Stimulated activated CD8-positive, alpha-beta memory T cell treated with anti-CD3 and anti-CD28 coated beads, Interleukin-7, amount 100 ng/mL, for 1 hour (primary cell): Measurements from ENCODE around the gene EPHA1.

Experiments used
- DNase-seq, 2 donors: peaks; one replicate each; pipeline ENCODE4 v3.0.0-alpha.2; 2020; ENCODE audit warnings: low read depth in 2 of 2

The EPHA1 gene

GRCh38 chr7:143389316-143390103 lies 19.1 kb downstream of the EPHA1 start:
- no peak for DNase-seq

GRCh38 chr7:143388491-143389101 lies 20.1 kb downstream of the EPHA1 start:
- no peak for DNase-seq

GRCh38 chr7:143388051-143388450 lies 20.6 kb downstream of the EPHA1 start:
- no peak for DNase-seq

DNA sequence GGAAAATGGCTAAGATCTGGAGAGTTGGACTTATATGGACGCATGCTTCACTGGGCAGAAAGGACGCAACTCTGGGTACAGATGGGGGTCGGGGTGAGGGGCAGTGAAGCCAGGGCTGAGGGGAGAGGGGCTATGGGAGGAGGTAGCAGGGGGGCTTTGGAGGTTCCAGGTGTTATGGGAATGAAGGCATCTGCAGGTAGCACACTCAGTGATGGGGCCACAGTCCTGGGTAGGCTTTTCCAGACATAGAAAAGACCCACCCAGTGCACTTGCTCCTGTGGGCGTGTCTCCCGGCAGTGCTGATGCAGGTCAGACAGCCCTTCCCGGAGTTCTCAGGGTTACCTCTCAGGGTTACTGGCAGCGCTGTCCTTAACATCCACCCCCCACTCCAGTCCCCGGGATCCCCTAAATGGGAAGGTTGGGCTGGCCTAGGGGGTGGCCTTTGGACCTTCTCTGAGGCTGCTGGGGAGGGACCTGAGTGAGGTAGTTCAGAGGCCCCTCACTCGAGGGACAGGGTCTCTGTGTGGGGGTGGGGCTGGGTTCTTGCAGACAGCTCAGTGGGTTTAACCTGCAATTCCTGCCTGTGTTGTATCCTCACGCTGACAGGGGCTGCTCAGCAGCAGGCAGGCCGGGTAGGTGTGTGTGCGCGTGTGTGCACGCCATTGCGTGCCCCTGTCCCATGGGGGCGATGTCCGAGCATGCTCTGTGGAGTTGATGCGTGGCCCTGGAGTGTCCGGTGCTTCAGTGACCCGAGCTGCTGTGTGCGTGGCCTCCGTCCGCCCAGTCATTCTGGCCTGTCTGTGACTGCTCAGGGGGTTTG lies 21.3 kb downstream of the EPHA1 start:
- DNase-seq: no peak

DNA sequence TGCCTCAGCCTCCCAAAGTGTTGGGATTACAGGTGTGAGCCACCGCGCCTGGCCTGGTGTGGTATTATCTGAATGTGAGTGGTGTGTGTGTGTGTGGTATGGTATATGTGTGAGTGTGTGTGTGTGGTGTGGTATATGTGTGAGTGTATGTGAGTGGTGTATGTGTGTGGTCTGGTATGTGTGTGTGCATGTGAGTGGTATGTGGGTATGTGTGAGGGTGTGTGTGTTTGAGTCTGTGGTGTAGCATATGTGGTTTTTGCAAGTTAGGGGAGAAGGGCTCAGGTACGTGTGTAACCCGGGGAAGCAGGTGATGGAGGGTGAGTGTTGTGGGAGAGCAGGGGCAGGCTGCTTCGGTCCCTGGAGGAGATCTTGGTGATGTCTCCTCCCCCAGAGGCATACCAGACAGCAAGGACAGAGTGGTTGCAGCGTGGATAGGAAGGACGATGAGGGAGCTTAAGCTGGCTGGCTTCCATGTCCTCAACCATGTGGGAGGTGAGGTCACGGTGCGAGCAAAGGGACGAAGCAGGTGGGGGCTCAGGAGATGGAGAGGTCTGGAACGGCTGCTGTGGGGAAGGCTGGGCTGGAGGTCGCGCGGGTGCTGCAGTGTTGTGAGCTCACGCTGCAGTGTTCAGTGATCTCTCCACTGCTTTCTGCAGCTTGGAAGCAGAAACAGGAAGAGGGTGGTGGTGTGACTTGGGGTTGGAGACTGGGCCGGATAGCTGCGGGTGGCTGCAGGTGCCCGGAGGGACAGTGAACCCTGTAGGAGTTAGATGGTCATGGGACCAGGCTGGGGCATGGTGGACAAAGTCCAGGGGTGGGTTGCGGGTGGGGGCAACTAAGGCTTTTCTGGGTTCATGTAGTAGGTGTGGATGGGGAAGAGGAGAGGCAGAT lies 22.5 kb downstream of the EPHA1 start:
- DNase-seq: no peak

DNA sequence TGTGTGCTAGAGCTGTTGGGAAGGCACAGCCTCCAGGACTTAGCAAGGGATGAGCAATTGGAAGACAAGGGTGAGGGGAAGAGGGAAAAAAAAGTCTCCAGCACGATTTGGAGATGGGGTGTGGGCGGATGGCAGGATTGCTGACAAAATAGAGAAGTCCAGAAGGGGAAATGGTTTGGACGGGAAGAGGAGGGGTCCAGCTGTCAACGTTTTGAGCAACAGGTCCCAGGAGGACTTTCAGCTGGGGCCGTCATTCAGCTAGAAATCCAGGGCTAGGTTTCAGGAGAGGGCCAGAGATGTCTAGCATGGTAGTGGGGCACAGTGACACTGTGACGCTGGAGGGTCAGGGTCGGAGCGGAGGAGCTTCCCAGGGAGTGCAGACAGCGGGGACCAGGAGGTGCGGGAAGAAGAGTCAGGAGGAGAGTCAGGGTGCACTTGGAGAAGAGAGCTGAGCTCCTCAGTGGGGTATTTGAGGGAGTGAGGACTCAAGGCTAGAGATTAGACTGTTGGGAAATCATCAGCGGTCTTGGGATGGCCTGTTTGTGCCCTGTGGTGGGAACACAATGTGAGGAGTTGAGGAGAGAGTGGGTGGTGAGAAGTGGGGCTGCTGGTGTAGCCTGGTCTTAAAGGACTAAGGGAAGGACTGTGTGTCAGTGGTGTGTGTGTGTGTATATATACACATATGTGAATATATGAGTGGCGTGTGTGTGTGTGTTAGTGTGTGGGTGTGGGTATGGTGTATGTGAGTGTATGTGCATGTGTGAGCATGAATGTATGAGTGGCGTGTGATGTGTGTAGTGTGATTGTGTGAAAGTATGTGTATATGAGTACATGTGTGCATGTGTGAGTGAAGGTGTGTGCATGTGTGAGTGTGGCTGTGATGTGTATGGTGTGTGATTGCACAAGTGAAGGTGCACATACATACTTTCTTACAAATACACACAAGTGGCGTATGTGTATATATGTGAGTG lies 23.7 kb downstream of the EPHA1 start:
- DNase-seq: no peak

- DNase-seq: no peak
Observed at GRCh38 chr7:143384148-143384547, 24.5 kb downstream of the EPHA1 start.

- DNase-seq: no peak
Observed at GRCh38 chr7:143383642-143383957, 25.1 kb downstream of the EPHA1 start.

- no peak for DNase-seq
Observed at GRCh38 chr7:143382791-143383641, 25.6 kb downstream of the EPHA1 start.

DNA sequence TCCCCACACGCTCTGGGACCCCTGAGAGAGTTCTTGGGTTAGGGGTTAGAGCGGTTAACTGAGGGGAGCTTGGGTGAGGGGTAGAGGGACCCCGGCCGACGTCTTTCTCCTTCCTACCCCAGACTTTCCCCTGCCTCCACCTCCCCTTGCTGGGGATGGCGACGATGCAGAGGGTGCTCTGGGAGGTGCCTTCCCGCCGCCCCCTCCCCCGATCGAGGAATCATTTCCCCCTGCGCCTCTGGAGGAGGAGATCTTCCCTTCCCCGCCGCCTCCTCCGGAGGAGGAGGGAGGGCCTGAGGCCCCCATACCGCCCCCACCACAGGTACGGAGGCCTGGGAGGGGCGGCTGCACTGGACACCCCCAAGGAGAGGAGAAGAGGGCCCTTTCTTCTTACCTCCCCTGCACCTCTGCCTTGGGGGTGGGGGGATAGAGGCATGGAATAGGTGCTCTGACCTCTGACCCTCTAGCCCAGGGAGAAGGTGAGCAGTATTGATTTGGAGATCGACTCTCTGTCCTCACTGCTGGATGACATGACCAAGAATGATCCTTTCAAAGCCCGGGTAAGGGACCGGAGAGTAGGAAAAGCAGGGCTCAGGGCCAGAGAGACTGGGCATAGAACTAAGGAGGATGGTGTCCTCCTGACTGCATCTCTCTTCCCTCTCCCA lies 26.4 kb downstream of the EPHA1 start:
- no peak for DNase-seq

DNA sequence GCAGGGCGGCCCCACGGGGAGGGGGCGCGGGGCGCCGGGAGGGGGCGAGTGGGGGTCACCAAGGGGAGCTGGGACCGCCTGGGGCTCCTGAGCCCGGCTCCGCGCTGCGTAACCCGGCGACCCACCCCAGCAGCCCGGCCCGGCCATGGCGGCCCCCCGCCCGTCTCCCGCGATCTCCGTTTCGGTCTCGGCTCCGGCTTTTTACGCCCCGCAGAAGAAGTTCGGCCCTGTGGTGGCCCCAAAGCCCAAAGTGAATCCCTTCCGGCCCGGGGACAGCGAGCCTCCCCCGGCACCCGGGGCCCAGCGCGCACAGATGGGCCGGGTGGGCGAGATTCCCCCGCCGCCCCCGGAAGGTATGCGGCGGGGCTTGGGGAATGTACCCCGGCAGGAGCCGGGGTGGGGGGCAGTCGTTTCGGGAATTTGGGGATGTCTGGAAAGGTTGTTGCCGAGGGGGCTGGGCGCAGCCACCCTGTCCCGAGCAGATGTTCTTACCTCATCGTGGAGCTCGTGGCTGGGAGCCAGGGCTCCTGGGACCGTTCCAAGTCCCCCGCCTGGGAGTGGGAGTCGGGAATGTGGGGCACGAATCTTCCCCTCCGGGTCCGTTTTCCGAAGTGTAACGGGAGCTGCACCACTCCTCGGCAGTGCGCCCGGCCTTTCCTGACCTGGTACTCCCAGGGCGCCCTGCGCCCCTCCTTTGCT lies 27.1 kb downstream of the EPHA1 start:
- no peak for DNase-seq

- peak; percentile 74 for DNase-seq
Observed at GRCh38 chr7:143380646-143381426, 27.8 kb downstream of the EPHA1 start, which contains the start of gene ZYX. ZYX (plus strand) TSS chr7:143381345; CDS start chr7:143381572, 227 bp downstream.

DNA sequence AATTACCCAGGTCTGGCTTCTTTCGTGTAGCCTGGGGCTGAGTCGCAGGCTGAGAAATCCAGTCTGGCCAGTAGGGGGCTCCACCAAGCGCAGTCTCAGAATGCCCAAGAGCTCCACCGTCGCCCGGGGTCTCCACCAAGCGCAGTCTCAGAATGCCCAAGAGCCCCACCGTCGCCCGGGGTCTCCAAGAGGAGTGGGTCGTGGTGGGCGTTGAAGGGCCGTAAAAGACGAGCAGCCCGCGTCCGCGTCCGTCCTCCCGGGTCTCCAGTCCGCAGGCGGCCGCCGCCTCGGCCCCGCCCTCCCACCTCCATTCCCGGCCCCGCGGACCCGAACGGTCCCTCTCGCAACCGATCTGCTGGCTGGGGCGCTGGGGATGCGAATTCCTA lies 28.4 kb downstream of the EPHA1 start:
- peak; percentile 76 to 82 for DNase-seq

GRCh38 chr7:143379611-143380259 lies 28.9 kb downstream of the EPHA1 start:
- no peak for DNase-seq

DNA sequence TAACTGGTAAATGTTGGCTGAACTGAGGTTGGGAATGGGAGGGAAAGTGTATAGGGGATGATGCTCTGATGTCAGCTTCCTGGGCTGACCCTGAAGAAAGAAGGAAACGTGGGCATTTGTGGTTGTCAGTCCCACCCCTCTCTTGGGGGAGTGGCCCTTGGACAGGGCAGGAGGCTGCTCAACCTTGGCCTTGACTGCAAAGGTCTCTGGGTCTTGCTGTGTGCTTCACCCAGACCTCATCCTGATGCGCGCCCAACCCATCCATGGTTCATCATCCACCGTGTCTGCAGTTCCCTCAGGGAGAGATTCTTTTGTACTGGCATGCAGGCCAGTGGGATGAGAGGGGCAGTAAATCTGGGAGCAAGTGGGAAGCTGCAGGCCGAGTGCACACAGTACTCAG lies 32.3 kb downstream of the EPHA1 start:
- no peak for DNase-seq

GRCh38 chr7:143375298-143376034 lies 33.2 kb downstream of the EPHA1 start:
- DNase-seq: no peak
